Loucy (cell line): Measurements from ENCODE around the gene TMTC2.

ENCODE experiments used
- EZH2phosphoT487 ChIP-seq: fragments of 200-600 bp; IDR thresholded peaks from 2 replicates; pipeline ENCODE4 v1.6.1; 2018; ENCODE audit warnings: antibody characterized with exemption, mild to moderate bottlenecking, moderate library complexity, borderline replicate concordance
- TF ChIP-seq, protein P1 (sequence below): fragments of 200-600 bp; sonication (generic); conservative IDR thresholded peaks from 2 replicates; pipeline ENCODE4 v1.5.1; 2014; ENCODE audit warnings: mild to moderate bottlenecking, antibody characterized with exemption, low read length

DNA sequence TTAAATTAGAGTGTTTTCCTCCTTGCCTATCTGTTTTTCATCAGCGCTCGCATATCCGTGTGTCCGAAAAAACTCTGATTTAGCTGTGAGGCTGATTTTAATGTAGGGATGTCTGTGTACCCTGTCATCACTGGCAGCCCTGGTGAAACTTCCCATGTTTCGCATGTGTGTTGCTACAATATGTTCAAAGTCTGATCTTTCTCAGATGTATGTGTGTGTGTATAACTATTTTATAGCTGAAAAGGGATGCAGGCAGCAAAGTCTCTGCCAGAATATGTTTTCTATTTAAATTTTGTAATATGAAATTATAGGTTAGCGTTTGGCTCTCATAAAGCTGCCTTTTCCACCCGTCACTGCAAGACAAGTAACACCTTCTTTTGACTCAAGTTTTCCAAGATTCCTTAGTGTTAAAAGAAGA is 154.8 kb downstream of the TMTC2 start:
- TF ChIP-seq, protein P1, sequence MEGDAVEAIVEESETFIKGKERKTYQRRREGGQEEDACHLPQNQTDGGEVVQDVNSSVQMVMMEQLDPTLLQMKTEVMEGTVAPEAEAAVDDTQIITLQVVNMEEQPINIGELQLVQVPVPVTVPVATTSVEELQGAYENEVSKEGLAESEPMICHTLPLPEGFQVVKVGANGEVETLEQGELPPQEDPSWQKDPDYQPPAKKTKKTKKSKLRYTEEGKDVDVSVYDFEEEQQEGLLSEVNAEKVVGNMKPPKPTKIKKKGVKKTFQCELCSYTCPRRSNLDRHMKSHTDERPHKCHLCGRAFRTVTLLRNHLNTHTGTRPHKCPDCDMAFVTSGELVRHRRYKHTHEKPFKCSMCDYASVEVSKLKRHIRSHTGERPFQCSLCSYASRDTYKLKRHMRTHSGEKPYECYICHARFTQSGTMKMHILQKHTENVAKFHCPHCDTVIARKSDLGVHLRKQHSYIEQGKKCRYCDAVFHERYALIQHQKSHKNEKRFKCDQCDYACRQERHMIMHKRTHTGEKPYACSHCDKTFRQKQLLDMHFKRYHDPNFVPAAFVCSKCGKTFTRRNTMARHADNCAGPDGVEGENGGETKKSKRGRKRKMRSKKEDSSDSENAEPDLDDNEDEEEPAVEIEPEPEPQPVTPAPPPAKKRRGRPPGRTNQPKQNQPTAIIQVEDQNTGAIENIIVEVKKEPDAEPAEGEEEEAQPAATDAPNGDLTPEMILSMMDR = no peak
- no peak for TF ChIP-seq EZH2phosphoT487
